HuH-7.5 (cell line): ENCODE data around the gene STK38L.
"Not testable (repeated sequence)": the region's sequence is repeated elsewhere in the genome, so short reads cannot be mapped to it uniquely, and the experiment has no call there.

Experiments used
- DNase-seq: peaks from one replicate; pipeline ENCODE4 v3.0.0; 2011; ENCODE audit warnings: low spot score

The STK38L gene

DNA sequence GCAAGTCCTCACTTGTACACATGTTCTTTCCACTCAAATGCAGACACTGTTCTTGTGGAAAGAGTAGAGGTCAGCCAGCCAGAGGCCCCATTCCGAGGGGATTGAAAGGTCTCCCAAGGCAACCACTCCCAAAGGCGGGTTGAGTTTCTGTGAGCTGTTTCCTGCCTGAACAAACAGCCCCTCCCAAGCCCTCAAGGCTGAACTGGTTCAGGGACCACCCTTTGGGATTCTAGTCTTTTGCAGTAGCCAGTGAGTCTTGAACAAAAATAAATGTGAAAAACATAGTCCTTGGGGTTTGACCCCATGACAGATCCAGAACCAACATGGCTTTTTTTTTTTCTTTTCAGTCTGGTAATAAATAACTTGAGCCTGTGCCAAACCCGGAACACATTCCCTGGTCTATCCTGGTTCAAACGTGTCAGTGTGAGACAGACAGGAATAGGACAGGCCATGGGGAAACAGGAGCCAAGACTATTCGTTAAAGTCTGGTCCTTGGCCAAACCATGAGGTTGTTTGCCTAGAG lies 17.6 kb upstream of the STK38L start:
- DNase-seq = no peak

DNA sequence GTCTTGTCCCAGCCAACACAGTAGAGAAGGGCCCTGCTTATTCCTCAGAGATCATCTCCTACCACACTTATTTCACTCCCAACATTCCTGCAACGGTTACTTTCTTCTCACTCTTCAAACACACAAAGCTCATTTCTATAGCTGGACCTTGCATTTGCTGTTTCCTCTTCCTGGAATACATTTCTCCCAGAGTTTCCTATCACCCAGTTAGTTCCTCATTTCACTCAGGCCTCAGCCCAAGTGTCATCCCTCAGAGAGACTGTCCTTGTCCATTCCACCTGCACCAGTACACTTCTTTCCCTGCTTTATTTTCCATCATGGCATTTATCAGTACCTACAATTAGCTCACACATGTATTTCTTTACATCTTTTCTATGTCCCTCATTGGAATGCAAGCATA lies 14.7 kb upstream of the STK38L start:
- no peak for DNase-seq

DNA sequence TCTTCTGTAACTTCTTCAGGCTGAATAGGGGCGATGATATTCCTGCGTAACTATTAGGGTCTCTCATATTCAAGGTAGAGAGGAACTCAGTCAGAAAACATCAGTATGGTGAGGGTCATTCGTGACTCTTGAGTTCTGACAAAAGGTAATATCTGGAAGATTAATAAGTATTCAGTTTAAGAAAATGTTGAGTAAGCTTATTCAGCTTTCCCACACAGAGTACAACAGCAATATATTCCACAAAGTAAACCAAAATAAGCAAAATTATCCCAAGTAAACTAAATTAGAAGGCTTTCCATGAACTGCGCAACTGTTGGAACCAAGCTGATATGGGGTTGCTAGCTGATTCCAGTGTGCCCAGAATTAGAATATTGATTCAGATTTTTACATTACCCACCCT lies 12.7 kb upstream of the STK38L start:
- DNase-seq = not testable (repeated sequence)

DNA sequence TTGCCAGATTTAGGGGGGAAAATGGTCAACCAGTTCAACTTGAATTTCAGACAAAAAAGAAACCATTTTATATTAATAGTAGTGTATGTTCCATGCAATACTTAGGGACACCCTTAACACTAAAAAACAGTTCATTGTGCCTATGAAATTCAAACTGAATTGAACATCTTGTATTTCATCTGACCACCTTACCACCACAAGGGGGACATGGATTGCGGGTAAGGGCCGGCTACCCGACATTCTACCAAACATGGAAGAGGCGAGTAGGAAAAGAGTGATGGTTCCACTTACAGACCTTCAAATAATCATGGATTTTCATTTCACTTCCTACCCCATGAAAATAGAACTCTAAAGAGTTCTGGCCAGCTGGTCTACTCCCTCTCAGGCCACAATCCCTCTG lies 10.3 kb upstream of the STK38L start:
- no peak for DNase-seq

DNA sequence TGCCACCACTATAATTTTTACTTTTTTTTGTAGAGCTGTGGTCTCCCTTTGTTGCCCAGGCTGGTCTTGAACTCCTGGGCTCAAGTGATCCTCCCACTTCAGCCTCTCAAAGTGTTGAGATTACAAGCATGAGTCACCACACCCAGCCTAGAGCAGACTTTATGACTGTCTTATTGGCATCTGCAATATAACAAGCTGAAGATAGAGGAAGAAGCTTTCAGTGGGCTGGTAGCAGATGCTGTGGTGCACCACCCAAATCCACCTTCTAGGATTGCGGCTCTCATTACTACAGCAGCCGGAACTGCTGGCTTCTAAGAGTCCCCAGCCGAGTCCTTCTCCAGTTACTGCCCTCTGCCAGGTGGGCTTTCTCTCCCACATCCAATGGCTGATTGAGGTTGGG lies 7.6 kb upstream of the STK38L start:
- DNase-seq = no peak

DNA sequence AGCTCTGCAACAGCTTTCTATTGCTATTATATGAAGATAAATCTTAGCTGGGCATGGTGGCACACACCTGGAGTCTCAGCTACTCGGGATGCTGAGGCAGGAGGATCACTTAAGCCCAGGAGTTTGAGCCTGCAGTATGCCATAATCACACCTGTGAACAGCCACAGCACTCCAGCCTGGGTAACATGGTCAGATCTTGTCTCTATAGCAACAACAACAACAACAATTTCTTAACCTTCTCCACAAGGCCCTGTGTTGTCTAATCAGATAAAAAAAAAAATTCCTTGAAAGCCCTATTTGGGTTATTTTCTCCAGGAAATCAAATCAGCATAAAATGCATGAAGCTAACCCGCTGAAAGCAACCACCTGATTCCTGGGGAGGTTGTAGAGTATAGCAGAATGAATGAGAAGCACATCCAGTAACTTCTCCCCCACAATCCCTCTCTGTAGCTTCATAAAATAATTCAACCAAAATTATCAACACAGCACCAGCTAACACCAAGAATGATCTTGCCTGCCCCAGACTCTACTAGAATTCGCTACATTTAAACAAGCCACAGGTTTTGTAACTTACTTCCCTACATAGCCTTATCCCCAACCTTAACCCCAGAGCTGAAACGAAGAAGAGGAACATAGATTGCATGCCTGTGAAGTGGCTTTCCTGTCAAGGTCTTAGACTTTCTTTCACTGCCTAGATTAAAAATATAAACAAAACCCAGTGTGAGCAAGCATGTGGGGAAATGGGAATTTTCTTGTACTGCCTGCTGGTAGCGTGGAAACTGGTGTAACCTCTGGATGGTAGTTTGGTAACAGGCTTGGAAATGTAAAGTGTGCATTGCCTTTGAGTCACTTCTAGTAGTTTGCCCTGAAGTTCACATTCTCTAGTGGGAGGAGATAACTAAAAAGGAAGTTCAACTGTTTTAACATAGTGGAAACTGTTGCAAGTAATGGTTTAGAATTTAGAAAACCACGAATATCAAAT lies 6.0 kb upstream of the STK38L start:
- DNase-seq = no peak

DNA sequence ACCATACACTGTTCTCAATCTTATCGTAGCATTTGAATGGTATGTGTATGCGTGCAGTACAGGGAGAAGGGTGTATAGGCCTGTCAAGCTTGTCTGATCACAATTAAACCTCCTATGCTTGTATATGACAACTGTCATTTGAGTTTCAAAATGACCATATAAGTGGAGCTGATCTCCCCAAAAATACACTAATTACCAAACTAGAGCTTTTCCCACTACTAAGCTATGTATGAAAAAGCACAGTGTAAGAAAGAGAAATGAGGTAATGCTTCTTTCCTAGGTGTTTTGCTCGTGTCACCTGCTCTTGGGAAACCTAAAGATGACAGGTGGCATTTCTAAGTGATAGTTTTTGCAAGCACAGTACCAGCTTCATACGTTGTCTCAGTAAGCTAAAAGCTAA lies 1.1 kb upstream of the STK38L start:
- DNase-seq = no peak

DNA sequence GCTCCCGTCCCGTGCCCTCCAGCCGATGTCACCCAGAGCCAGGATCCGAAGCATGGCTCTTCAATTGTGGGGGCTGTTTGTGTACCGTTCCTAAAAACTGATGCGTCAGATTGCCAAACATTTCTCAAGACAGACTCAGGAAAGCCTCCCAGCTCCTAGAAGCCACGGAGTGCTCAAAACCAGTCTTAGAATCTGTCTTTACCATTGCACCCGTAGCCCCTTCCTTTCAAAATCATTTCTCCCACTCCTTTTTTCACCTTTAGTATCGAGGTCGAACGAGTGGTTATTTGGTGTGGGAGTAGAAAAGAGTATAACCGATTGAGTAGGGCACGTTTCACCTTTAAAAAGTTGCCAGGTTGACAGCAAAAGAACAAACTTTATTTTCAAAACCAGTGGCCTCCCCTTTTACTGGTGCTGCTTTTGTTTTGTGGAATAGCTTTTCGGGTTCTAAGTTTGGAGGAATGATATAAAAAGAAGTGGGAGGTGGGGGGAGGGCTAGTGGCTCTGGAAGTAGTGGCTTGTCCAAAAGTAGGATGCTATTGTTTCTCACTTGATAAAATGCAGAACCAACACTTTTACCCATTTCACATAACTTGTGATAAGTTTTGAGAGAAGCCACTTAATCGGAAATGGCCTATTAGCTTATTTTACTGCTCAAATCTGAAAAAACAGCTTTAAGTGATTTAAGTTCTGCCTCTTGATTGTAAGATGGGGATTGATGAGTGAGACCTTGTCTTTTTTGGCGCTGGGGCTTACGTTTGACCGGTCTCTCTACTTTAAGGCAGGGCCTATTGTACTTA lies 803 bp downstream of the STK38L start:
- no peak for DNase-seq

DNA sequence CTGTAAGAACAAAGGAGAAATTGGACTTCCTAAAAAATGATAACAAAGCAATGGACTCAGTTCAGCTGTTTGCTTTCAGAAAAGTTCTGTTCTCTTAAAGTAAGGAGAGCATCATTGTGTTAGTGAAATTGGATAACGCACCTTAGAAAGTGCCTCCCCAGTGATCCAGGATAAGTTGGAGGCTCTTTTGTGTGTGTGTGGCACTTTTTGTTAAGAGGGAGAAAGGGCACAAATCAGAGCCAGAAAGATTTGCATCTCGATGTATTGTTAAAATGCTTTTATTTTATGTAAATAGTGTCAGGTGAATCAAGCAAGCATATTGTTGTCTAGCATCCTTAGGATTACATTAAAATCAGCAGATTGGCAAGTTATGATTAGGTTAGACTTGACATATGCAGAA lies 2.1 kb downstream of the STK38L start:
- DNase-seq = no peak

DNA sequence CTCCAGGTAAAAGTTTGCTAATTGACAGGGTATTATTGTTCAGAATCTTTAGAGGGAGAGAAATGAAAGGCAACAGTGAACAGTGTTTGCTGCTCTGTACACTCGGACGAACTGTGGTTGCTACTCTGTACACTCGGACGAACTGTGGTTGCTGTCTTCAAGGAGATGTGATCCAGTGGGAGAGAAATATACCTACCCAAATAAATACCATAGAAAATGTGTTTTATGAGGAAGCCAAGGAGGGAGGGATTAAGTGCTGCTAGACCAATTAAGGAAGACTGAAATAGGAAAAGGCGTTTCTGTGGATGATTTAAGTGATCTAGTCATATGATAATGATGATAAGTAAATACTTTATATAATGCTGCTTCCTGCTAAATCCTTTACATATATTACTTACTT lies 2.7 kb downstream of the STK38L start:
- no peak for DNase-seq

DNA sequence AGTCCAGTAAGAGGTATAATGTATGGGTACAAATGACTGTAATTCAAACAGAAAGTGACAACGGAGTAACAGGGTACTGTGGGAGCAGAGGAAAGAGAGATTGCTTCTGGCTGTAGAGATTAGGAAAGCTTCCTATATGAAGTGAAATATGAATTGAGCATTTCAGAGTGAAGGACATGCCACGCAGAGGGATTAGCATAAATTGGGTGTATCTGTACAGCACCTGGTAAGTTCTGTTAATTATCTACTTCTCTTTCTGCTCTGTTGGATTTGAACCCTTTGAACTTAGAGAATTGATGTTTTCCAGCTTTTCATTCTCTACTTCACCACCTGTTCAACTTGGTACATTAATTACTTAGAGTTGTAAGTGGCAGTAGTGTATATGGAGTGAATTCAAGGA lies 8.8 kb downstream of the STK38L start:
- no peak for DNase-seq

DNA sequence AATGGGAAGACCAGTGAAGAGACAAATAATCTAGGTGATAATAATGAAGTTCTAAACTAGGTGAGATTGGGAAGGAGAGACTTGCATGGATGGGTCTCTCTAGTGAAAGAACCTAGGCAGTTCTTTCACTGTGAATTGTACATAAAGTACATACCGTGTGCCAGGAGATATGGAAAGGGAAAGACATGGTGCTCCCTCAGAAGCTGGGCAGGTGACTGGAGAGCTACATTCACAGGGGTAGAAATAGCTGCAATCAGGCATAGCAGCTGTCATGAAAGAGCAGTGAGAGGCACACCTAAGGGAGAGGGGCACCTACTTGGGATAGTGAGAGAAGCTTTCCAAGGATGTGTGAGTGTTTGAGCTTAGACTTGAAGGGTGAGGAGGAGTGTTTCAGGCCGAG lies 9.3 kb downstream of the STK38L start:
- DNase-seq = no peak

DNA sequence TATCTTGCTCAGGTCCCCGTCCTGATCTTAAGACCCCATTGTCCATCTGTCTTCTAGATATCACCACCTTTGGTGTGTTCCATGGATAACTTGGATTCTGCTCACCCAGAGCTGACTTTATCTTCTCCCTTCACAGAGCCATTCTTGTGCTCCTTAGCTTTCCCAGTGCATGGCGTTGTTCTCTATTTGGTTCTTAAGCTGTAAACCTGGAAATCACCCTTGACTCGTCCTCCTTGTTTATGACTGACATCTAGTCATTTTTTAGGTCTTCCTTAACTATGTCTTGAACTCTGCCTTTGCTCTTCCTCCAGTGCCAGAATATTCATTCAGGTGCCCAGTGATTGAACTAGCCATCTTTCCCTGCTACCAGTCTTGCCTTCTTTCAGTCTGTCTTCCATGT lies 11.7 kb downstream of the STK38L start:
- DNase-seq = no peak

DNA sequence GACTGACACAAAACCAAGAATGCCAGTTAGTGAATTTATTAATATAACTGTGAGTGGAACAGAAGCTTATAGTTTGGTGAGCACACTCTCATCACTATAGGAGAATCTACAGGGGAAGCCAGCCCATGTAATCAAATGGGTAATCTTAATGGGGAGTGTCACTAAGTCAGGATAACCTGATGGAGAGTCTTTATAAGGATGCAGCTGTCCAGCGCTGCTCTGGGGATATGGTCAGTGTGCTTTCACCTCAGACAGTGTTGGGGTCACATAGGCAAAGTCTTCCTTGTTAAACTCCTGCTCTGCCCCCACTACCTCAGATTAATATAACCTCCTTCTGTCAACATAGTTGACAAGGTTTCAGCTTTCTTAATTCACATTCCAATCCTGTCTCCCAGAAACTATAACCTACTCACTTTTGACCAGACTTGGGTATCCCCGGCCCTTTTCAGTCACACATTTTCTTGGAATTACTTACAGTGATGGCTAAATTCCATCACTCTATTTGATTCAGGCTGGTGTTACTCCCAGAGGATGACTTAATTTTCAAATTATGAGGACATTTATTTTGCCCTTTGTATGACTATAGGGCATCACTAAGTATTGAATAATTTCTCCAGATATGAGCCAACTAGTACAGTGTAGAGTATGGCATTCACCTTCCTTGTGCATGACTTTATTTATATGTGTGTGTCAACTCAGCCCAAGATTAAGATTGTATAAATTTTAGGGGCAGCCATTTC lies 13.2 kb downstream of the STK38L start:
- DNase-seq = no peak

DNA sequence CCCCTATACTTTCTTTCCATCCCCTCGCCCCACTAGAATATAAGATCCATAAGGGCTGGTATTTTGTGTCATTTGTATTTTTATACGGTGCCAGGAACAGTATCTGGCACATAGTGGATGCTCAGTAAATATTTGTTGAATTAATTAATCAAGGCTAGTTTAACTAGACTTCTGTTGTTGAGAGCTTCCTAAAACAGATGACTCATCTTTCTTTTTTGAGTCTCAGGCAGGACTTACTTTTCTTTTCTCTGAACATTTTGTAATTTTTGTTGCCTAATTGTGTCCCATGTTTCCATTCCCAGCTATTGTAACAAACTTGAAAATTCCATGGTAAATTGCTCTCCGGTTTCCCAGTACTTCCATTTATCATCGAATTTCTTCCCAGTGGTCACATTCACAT lies 16.7 kb downstream of the STK38L start:
- DNase-seq = no peak

DNA sequence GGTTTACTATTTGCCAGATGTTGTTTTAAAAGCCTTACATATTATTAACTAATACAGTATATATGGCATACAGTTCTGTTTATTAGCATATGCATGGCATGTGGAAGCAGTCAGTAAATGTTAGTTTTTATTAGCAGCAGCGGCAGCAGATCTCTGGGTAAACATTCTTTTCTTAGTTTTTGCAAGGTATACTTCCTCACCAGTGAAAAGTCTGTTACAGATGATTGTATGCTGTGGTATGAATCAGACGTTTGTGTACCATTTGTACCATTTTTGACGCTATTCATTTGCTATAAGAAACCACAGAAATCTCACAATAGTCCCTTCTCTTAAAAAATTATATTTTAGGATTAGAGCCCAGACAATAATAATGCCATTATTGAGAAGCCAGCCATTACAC lies 17.8 kb downstream of the STK38L start:
- no peak for DNase-seq

DNA sequence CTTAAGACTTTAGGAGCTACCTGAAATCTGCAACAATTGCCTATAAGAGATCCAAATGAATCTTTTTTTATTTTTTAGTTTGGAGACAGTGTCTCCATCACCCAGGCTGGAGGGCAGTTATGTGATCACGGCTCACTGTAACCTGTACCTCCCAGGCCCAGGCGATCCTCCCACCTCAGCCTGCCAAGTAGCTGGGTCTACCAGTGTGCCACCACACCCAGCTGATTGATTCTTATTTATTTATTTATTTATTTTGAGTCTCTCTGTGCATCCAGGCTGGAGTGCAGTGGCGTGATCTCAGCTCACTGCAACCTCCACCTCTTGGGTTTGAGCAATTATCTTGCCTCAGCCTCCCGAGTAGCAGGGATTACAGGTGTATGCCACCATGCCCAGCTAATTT lies 26.1 kb downstream of the STK38L start:
- DNase-seq = no peak

DNA sequence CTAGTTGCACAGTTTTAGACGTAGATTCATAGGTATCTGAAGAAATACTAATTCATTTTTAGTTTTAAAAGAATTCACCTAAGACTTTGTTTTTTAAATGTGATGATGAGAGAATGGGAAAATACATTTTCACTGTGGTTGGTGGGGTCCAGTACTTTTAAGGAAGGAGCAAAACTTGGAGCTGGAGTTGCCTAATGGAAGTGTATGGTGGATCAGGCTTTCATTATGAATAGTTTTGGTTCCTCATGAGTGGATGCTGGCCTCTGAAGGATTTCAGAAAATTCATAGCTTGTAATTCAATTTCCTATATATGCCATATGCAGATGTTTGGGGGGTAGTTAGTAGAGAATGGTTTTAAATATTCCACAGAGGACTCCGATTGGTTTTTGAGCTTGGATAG lies 27.1 kb downstream of the STK38L start:
- DNase-seq = no peak

DNA sequence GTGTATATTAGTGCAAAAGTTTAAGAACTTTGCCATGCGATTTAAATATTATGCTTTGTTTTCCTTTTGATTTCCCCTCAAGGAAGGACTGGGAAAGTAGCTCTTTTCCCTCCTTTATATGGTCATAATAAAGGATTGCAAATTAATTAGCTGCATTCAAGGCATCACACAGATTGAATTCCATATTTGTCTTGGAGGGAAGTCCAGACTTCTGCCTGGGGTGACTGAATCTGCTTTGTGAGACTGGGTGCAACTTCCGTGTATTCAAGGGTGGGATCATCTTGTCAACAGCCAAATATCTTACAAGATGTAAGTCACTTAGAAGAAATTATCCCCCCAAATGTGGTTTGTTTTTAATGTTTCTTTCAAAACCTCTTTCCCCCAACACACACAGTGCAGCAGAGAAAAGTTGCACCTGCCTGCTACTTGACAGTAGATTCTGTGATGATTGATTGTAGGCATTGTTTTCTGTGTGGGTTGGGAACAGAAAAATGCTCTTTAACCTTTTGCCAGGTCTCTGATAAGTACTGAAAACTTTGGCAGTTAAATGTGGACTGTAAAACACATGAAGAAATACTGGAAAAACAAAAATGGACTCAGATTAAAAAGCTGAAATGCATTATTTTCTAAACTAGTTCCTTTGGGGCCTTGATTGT lies 28.4 kb downstream of the STK38L start:
- DNase-seq = peak; percentile 43

DNA sequence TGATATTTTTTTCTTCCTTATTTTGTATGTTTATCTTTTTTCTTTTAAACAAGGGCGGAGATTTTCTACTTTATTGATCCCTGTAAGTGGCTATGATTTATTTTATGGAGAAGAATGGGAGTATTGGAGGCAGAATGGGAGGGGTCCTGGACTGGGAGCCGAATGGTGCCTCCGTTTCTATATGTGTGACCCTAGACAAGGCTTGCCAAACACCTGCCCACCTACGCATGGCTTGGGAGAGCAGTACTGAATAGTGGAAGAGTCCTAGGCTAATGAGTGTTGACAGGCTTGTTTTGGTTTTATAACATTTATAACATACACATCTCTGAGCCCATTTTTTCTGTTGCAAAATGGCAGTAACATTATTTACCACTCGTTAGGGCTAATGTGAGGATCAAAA lies 29.0 kb downstream of the STK38L start:
- DNase-seq = no peak

DNA sequence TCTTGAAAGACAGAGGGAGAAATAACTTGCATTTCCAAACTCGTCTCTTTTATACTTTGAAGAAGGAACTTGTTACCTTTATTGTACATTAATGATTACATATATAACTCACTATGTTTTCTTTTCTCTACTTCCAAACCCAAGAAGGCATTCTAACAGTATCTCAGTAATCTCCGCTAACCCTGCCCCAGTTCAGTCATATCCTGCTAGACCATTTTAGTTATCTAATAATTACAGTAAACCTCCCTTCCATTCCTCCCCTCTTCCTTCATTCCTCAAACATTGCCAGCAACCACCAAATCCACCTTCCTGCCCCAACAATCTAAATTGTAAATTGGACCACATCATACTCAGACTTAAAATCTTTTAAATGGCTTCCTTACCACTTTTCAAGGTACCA lies 30.6 kb downstream of the STK38L start:
- no peak for DNase-seq

DNA sequence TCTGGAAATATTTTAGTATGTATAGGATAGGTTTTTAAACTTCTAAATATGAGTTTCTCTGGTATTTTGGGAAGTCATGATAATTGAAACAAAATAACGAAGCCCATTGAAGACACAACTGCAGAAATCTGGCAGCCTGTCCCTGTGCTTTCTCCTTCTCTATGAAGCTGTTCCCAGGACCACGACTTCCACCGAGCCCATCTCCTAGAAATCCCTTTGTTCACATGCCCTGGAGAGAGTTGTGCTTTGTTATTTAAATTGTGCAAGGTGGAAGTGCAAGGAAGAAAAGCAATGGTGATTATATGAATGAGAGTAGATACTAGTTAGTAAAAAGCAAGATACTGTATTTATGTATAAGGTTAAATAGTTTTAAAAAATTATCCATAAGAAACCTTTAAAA lies 32.2 kb downstream of the STK38L start:
- no peak for DNase-seq
